Activated naive CD8-positive, alpha-beta T cell (primary cell): Measurements from ENCODE around the gene HIRIP3.

ENCODE experiments used
- H3K27ac Mint-ChIP-seq: one replicate; pipeline ENCODE4 v1.8.0; 2021; ENCODE audit warnings: mixed read lengths
- H3K27me3 Mint-ChIP-seq: one replicate; pipeline ENCODE4 v1.8.0; 2021; ENCODE audit warnings: mixed read lengths
- H3K36me3 Mint-ChIP-seq: one replicate; pipeline ENCODE4 v1.8.0; 2021; ENCODE audit warnings: mixed read lengths
- H3K4me1 Mint-ChIP-seq: one replicate; pipeline ENCODE4 v1.8.0; 2021; ENCODE audit warnings: low read depth, mixed read lengths
- H3K4me3 Mint-ChIP-seq: one replicate; pipeline ENCODE4 v1.8.0; 2021; ENCODE audit warnings: mild to moderate bottlenecking, mixed read lengths
- H3K9me3 Mint-ChIP-seq: one replicate; pipeline ENCODE4 v1.8.0; 2021; ENCODE audit warnings: low read depth, mixed read lengths

Gene HIRIP3

GRCh38 chr16:29986231-29986630, 9.2 kb downstream of the HIRIP3 start:
- Mint-ChIP-seq H3K9me3 (no peaks in the 10 kb centered on the region), H3K27ac (no peak overlapping the region), H3K4me1 (peaks cover 1% of the 10 kb centered on the region), H3K36me3 (peaks cover 6% of the 10 kb centered on the region), H3K27me3 (no peaks in the 10 kb centered on the region), H3K4me3 (no peak overlapping the region)

GRCh38 chr16:29985271-29985811, 10.1 kb downstream of the HIRIP3 start:
- Mint-ChIP-seq H3K36me3 (peaks cover 5% of the 10 kb centered on the region), H3K27me3 (no peaks in the 10 kb centered on the region), H3K4me1 (peaks cover 1% of the 10 kb centered on the region), H3K9me3 (no peaks in the 10 kb centered on the region), H3K4me3 (no peak overlapping the region), H3K27ac (no peak overlapping the region)

- Mint-ChIP-seq H3K27ac (no peak overlapping the region), H3K9me3 (no peaks in the 10 kb centered on the region), H3K36me3 (peaks cover 5% of the 10 kb centered on the region), H3K4me3 (no peak overlapping the region), H3K4me1 (peaks cover 1% of the 10 kb centered on the region), H3K27me3 (no peaks in the 10 kb centered on the region)
These were observed 10.7 kb downstream of the HIRIP3 start for GRCh38 chr16:29984764-29985147.

GRCh38 chr16:29984137-29984763, 11.2 kb downstream of the HIRIP3 start:
- Mint-ChIP-seq H3K27me3 (no peaks in the 10 kb centered on the region), H3K27ac (no peak overlapping the region), H3K4me3 (no peak overlapping the region), H3K4me1 (peaks cover 1% of the 10 kb centered on the region), H3K36me3 (peaks cover 5% of the 10 kb centered on the region), H3K9me3 (no peaks in the 10 kb centered on the region)

GRCh38 chr16:29983420-29984136, 11.8 kb downstream of the HIRIP3 start:
- Mint-ChIP-seq H3K27ac (no peak overlapping the region), H3K27me3 (no peaks in the 10 kb centered on the region), H3K9me3 (no peaks in the 10 kb centered on the region), H3K36me3 (peaks cover 5% of the 10 kb centered on the region), H3K4me3 (no peak overlapping the region), H3K4me1 (no peaks in the 10 kb centered on the region)

GRCh38 chr16:29982560-29983419, 12.6 kb downstream of the HIRIP3 start:
- Mint-ChIP-seq H3K27ac (no peak overlapping the region), H3K9me3 (no peaks in the 10 kb centered on the region), H3K36me3 (peaks cover 5% of the 10 kb centered on the region), H3K27me3 (no peaks in the 10 kb centered on the region), H3K4me1 (no peaks in the 10 kb centered on the region), H3K4me3 (no peak overlapping the region)

- Mint-ChIP-seq H3K36me3 (peaks cover 5% of the 10 kb centered on the region), H3K9me3 (no peaks in the 10 kb centered on the region), H3K27ac (peak overlapping the region; percentile 34), H3K4me3 (no peak overlapping the region), H3K27me3 (no peaks in the 10 kb centered on the region), H3K4me1 (peaks cover 25% of the 10 kb centered on the region)
These were observed 16.7 kb downstream of the HIRIP3 start for GRCh38 chr16:29978564-29979270.

- Mint-ChIP-seq H3K27ac (no peak overlapping the region), H3K4me1 (peaks cover 29% of the 10 kb centered on the region), H3K36me3 (peaks cover 2% of the 10 kb centered on the region), H3K27me3 (no peaks in the 10 kb centered on the region), H3K4me3 (no peak overlapping the region), H3K9me3 (no peaks in the 10 kb centered on the region)
These were observed 17.3 kb downstream of the HIRIP3 start for GRCh38 chr16:29978081-29978480.

GRCh38 chr16:29977063-29977825, 18.2 kb downstream of the HIRIP3 start:
- Mint-ChIP-seq H3K4me1 (peaks cover 33% of the 10 kb centered on the region), H3K27ac (peak overlapping the region; percentile 36), H3K4me3 (no peak overlapping the region)

GRCh38 chr16:29975811-29976511, 19.5 kb downstream of the HIRIP3 start:
- Mint-ChIP-seq H3K27ac (peak overlapping the region; percentile 36), H3K4me1 (peaks cover 33% of the 10 kb centered on the region), H3K4me3 (peak overlapping the region; percentile 94), H3K36me3 (peaks cover 2% of the 10 kb centered on the region), H3K27me3 (no peaks in the 10 kb centered on the region), H3K9me3 (no peaks in the 10 kb centered on the region)

More at GRCh38 chr16:29977063-29977825, 18.2 kb downstream of the HIRIP3 start:
- no peaks in the 10 kb centered on the region for H3K9me3 Mint-ChIP-seq
- no peaks in the 10 kb centered on the region for H3K27me3 Mint-ChIP-seq
- H3K36me3 Mint-ChIP-seq, result peaks cover 2% of the 10 kb centered on the region

- H3K4me1 Mint-ChIP-seq, result peaks cover 33% of the 10 kb centered on the region
- peak overlapping the region; percentile 94 for H3K4me3 Mint-ChIP-seq
- no peaks in the 10 kb centered on the region for H3K9me3 Mint-ChIP-seq
- H3K27me3 Mint-ChIP-seq, result no peaks in the 10 kb centered on the region
- H3K27ac Mint-ChIP-seq, result peak overlapping the region; percentile 76
- H3K36me3 Mint-ChIP-seq, result no peaks in the 10 kb centered on the region
These were observed 20.3 kb downstream of the HIRIP3 start for GRCh38 chr16:29975134-29975538.

GRCh38 chr16:29974291-29975133, 20.9 kb downstream of the HIRIP3 start:
- H3K27ac Mint-ChIP-seq, result peak overlapping the region; percentile 76
- H3K36me3 Mint-ChIP-seq, result no peaks in the 10 kb centered on the region
- H3K4me1 Mint-ChIP-seq, result peaks cover 33% of the 10 kb centered on the region
- no peaks in the 10 kb centered on the region for H3K27me3 Mint-ChIP-seq
- H3K4me3 Mint-ChIP-seq, result peak overlapping the region; percentile 94
- no peaks in the 10 kb centered on the region for H3K9me3 Mint-ChIP-seq
